Mucosa of descending colon (tissue), 3 donors: ENCODE data around the gene CYBB. TPM values are rescaled to one million over a fixed set of nuclear protein-coding genes. Genes with fewer than 3 reads are reported as not detected.

Experiments
- ATAC-seq: fragments of 200-7000 bp; cut with Tn5 transposase; one replicate; pipeline ENCODE4 v1.9.1; 2020; ENCODE audit warnings: mild to moderate bottlenecking, moderate library complexity
- DNase-seq, 3 donors: peaks; one replicate each; pipeline ENCODE4 v3.0.0-alpha.2; 2020
- H3K36me3 ChIP-seq: fragments of 200-600 bp; one replicate; pipeline ENCODE4 v1.8.0; 2021; ENCODE audit warnings: low read depth, mild to moderate bottlenecking
- H3K4me1 ChIP-seq: fragments of 200-600 bp; one replicate; pipeline ENCODE4 v1.8.0; 2021; ENCODE audit warnings: low read depth, mild to moderate bottlenecking
- H3K4me3 ChIP-seq: fragments of 200-600 bp; one replicate; pipeline ENCODE4 v1.8.0; 2021; ENCODE audit warnings: mild to moderate bottlenecking
- H3K9me3 ChIP-seq: fragments of 200-600 bp; one replicate; pipeline ENCODE4 v1.8.0; 2021; ENCODE audit warnings: mild to moderate bottlenecking
- CTCF ChIP-seq: fragments of 200-600 bp; IDR thresholded peaks from one replicate; pipeline ENCODE4 v1.8.0; 2022; ENCODE audit warnings: antibody characterized with exemption, mild to moderate bottlenecking
- intact Hi-C, 2 donors: fragments of 100-400 bp; cut with DNase I in 1 of 2; cut with micrococcal nuclease in 1 of 2; formaldehyde crosslinking; loops; one replicate each; pipeline versions ENCODE4 v1.11.0 to v1.11.1; 2022; cut with DNase I, micrococcal nuclease
- total RNA-seq, 3 donors: library from RNA; stranded (reverse); fragmentation: NEBNext Ultra II Directional in 2 of 3; extraction: Animal tissue kit (Norgen Biotek cat#: 25700) in 2 of 3; gene quantifications; one replicate each; pipeline versions ENCODE4 v1.2.1 to v1.2.4, GENCODE V29; 2021 to 2023
- donor health status: DM: no; HTN: no; CAD: no; lungs with moderate emphysema.
- donor health status: DM: no; HTN: no; CAD: no.
- donor health status: DM: no; HTN: yes; CAD: no.

CYBB gene
- total RNA-seq, 3 donors from 2014 or later: 9.7 to 35.4 (median 30.0) TPM

GRCh38 chrX:37862851-37863250, 83.0 kb downstream of the CYBB start:
- DNase-seq (no peak), ATAC-seq (no peak)
- intact Hi-C loops: no loop called here
- H3K36me3 ChIP-seq: no peaks in the 10 kb centered on the region
- TF ChIP-seq CTCF: no peak
- no peaks in the 10 kb centered on the region for H3K4me1 ChIP-seq
- H3K9me3 ChIP-seq: no peaks in the 10 kb centered on the region
- no peak overlapping the region for H3K4me3 ChIP-seq

Other genes with a start within 250 kb of the CYBB start
- gene LANCL3, start 208.4 kb upstream of the CYBB start, total RNA-seq: 1 to 10 TPM; 4.3 to 6.9 (median 6.5) TPM
- 10 to 100 TPM; 22.8 to 34.7 (median 29.5) TPM for gene XK, start 94.3 kb upstream of the CYBB start, total RNA-seq
- gene DYNLT3, start 67.5 kb downstream of the CYBB start, total RNA-seq: 10 to 100 TPM; 19.6 to 27.8 (median 20.3) TPM
- 10 to 100 TPM in 1 of 3 donors, 1 to 10 TPM in 2; 3.0 to 11.5 (median 9.4) TPM for gene SYTL5, start 226.5 kb downstream of the CYBB start, total RNA-seq